ENCODE measurements around the gene FLNB. TPM values are rescaled to one million over a fixed set of nuclear protein-coding genes. Genes with fewer than 3 reads are reported as not detected.

FLNB gene
- total RNA-seq, 1 donor from 2014 or later = 83.3 TPM

GRCh38 chr3:57961177-57961827 lies 46.9 kb upstream of the FLNB start:
- no peak for TF ChIP-seq CTCF (IDR thresholded peaks at IDR 0.05)

GRCh38 chr3:57961828-57962447 lies 46.3 kb upstream of the FLNB start:
- Histone ChIP-seq H3K27me3 (ENCODE audit: low read depth) (no peaks in the 10 kb centered on the region), H3K9me3 (no peaks in the 10 kb centered on the region), H3K4me1 (peaks cover 22% of the 10 kb centered on the region), H3K27ac (no peak overlapping the region), H3K36me3 (no peaks in the 10 kb centered on the region), H3K4me3 (no peak overlapping the region)
- intact Hi-C loops (cut with DNase I) = no loop called here
- ATAC-seq (no peak), DNase-seq (no peak)
- TF ChIP-seq CTCF (IDR thresholded peaks at IDR 0.05) = peak; percentile 18

More at GRCh38 chr3:57961177-57961827, 46.9 kb upstream of the FLNB start:
- Histone ChIP-seq H3K27me3 (ENCODE audit: low read depth) (no peaks in the 10 kb centered on the region), H3K36me3 (no peaks in the 10 kb centered on the region), H3K4me3 (no peak overlapping the region), H3K9me3 (no peaks in the 10 kb centered on the region), H3K27ac (no peak overlapping the region), H3K4me1 (peaks cover 22% of the 10 kb centered on the region)
- intact Hi-C loops (cut with DNase I) = no loop called here
- ATAC-seq (no peak), DNase-seq (no peak)

GRCh38 chr3:57962448-57962834 lies 45.8 kb upstream of the FLNB start:
- no peak for DNase-seq
- Histone ChIP-seq H3K36me3 (no peaks in the 10 kb centered on the region), H3K4me3 (no peak overlapping the region), H3K27me3 (ENCODE audit: low read depth) (no peaks in the 10 kb centered on the region), H3K4me1 (peaks cover 22% of the 10 kb centered on the region), H3K27ac (no peak overlapping the region), H3K9me3 (no peaks in the 10 kb centered on the region)
- intact Hi-C loops (cut with DNase I) = no loop called here
- no peak for TF ChIP-seq CTCF (IDR thresholded peaks at IDR 0.05)
- ATAC-seq = no peak

GRCh38 chr3:57963811-57964346 lies 44.3 kb upstream of the FLNB start:
- H3K36me3 ChIP-seq = no peaks in the 10 kb centered on the region
- TF ChIP-seq CTCF (IDR thresholded peaks at IDR 0.05) = no peak
- ATAC-seq (no peak), DNase-seq (no peak)
- H3K4me3 ChIP-seq = no peak overlapping the region
- intact Hi-C loops (cut with DNase I) = no loop called here
- H3K9me3 ChIP-seq = no peaks in the 10 kb centered on the region
- no peak overlapping the region for H3K27ac ChIP-seq
- peaks cover 16% of the 10 kb centered on the region for H3K4me1 ChIP-seq
- no peaks in the 10 kb centered on the region for H3K27me3 ChIP-seq (ENCODE audit: low read depth)

- Histone ChIP-seq H3K27me3 (ENCODE audit: low read depth) (no peaks in the 10 kb centered on the region), H3K36me3 (no peaks in the 10 kb centered on the region), H3K4me3 (no peak overlapping the region), H3K4me1 (no peaks in the 10 kb centered on the region), H3K27ac (no peak overlapping the region), H3K9me3 (no peaks in the 10 kb centered on the region)
- no peak for DNase-seq
- TF ChIP-seq CTCF (IDR thresholded peaks at IDR 0.05) = no peak
- no peak for ATAC-seq
- intact Hi-C loops (cut with DNase I) = no loop called here
Observed at GRCh38 chr3:57966829-57967228, 41.4 kb upstream of the FLNB start.

Data from lower lobe of right lung (tissue), 2 donors.